SU-DHL-6 (cell line): ENCODE results near the gene CHD2.
"Not testable (repeated sequence)": the region's sequence is repeated elsewhere in the genome, so short reads cannot be mapped to it uniquely, and the experiment has no call there.

Experiments
- H2AFZ ChIP-seq: fragments of 200-600 bp; sonication (generic); 2 replicates; pipeline ENCODE4 v1.6.1; 2014; ENCODE audit warnings: low read depth, mild to moderate bottlenecking, moderate library complexity, mixed read lengths, antibody characterized with exemption, low read length; ENCODE audit not compliant: severe bottlenecking
- H3F3A ChIP-seq: fragments of 200-600 bp; shearing (Covaris generic); 2 replicates; pipeline ENCODE4 v1.6.0; 2016; ENCODE audit warnings: antibody characterized with exemption, mild to moderate bottlenecking; ENCODE audit not compliant: insufficient read depth
- H3K27ac ChIP-seq: fragments of 200-600 bp; sonication (generic); 2 replicates; pipeline ENCODE4 v1.5.1; 2016; ENCODE audit warnings: low read depth, mild to moderate bottlenecking, low read length, moderate library complexity, mixed read lengths
- H3K27me3 ChIP-seq: fragments of 200-600 bp; sonication (generic), shearing (Covaris generic); 2 replicates; pipeline ENCODE4 v1.6.0; 2014; ENCODE audit warnings: mild to moderate bottlenecking, low read length
- H3K36me3 ChIP-seq: fragments of 200-600 bp; sonication (generic); 2 replicates; pipeline ENCODE4 v1.6.1; 2014; ENCODE audit warnings: mild to moderate bottlenecking, low read length, mixed read lengths
- H3K4me2 ChIP-seq: fragments of 300-600, 200-600 bp; shearing (Covaris generic), sonication (generic); 2 replicates; pipeline ENCODE4 v1.6.0; 2014; ENCODE audit warnings: low read length, low read depth, mild to moderate bottlenecking; ENCODE audit not compliant: poor library complexity, severe bottlenecking
- H3K4me3 ChIP-seq: fragments of 200-600 bp; sonication (generic); 2 replicates; pipeline ENCODE4 v1.5.1; 2014; ENCODE audit warnings: antibody characterized with exemption, low read length, mild to moderate bottlenecking, mixed read lengths; ENCODE audit not compliant: insufficient read depth, poor library complexity, severe bottlenecking
- H3K79me2 ChIP-seq: fragments of 200-600 bp; sonication (generic); 2 replicates; pipeline ENCODE4 v1.6.1; 2014; ENCODE audit warnings: mild to moderate bottlenecking, low read length, moderate library complexity; ENCODE audit not compliant: insufficient read depth
- H3K9ac ChIP-seq: fragments of 200-600 bp; sonication (generic); 2 replicates; pipeline ENCODE4 v1.7.0; 2014; ENCODE audit warnings: mild to moderate bottlenecking, low read length
- H3K9me2 ChIP-seq: fragments of 200-600 bp; sonication (generic); replicated peaks from 2 replicates; pipeline ENCODE4 v1.6.1; 2014; ENCODE audit warnings: low read length; ENCODE audit not compliant: insufficient read depth
- H3K9me3 ChIP-seq: fragments of 200-600 bp; sonication (generic); 2 replicates; pipeline ENCODE4 v1.6.1; 2014; ENCODE audit warnings: low read length, mixed read lengths; ENCODE audit not compliant: insufficient read depth
- H4K20me1 ChIP-seq: fragments of 200-600 bp; sonication (generic); 2 replicates; pipeline ENCODE4 v1.6.1; 2014; ENCODE audit warnings: low read depth, mild to moderate bottlenecking, antibody characterized with exemption, low read length, moderate library complexity, mixed read lengths
- EZH2phosphoT487 ChIP-seq: fragments of 200-600 bp; sonication (generic), shearing (Covaris generic); conservative IDR thresholded peaks from 2 replicates; pipeline ENCODE4 v1.6.1; 2018; ENCODE audit warnings: mild to moderate bottlenecking, antibody characterized with exemption, low read length, moderate library complexity, mixed read lengths
- TF ChIP-seq, protein P1 (sequence below): fragments of 200-600 bp; sonication (generic); IDR thresholded peaks from one replicate; pipeline ENCODE4 v1.5.1; 2017; ENCODE audit warnings: antibody characterized with exemption, mild to moderate bottlenecking, low read length, moderate library complexity; ENCODE audit not compliant: insufficient read depth, poor library complexity, severe bottlenecking

The CHD2 gene

DNA sequence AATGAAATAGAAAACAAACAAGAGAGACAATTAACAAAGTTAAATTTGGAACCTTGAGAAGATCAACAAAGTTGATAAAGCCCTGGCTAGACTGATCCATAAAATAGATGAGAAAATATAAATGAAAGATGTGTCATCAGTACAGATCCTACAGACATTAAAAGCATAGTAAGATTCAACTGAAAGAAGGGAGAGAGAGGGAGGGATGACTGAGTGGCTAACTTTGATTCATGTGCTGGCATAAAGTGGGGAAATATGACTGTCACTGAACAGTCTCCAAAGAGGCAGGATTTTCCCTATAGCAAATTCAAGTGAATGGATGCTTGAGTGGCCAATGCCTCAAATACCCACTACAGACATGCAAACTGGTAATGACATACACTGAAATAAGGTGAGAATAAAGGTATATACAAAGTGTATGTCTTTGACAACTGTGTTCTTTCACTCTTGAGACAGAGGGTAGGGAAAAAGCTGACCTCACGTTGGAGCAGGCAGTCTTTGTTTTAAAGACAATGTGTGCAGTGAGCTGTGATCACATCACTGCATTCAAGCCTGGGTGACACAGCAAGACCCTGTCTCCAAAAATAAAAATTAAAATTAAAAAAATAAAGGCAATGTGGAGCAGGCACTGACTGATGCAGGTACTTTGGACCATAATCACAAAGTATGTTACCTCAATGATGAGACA lies 35.9 kb upstream of the CHD2 start:
- Histone ChIP-seq H4K20me1 (no peaks in the 10 kb centered on the region), H3K27ac (no peak overlapping the region), H3F3A (no peaks in the 10 kb centered on the region), H2AFZ (no peak overlapping the region), H3K36me3 (0 out of 2 replicates have a peak, but pooled peaks cover 3% of the 10 kb centered on the region), H3K27me3 (no peaks in the 10 kb centered on the region), H3K79me2 (no peaks in the 10 kb centered on the region), H3K4me3 (no peak overlapping the region), H3K9me2 (no peaks in the 10 kb centered on the region), H3K9me3 (peaks cover 6% of the 10 kb centered on the region; the same call in 1 of the 2 replicates), H3K4me2 (no peak overlapping the region), H3K9ac (no peak overlapping the region)
- TF ChIP-seq, protein P1, sequence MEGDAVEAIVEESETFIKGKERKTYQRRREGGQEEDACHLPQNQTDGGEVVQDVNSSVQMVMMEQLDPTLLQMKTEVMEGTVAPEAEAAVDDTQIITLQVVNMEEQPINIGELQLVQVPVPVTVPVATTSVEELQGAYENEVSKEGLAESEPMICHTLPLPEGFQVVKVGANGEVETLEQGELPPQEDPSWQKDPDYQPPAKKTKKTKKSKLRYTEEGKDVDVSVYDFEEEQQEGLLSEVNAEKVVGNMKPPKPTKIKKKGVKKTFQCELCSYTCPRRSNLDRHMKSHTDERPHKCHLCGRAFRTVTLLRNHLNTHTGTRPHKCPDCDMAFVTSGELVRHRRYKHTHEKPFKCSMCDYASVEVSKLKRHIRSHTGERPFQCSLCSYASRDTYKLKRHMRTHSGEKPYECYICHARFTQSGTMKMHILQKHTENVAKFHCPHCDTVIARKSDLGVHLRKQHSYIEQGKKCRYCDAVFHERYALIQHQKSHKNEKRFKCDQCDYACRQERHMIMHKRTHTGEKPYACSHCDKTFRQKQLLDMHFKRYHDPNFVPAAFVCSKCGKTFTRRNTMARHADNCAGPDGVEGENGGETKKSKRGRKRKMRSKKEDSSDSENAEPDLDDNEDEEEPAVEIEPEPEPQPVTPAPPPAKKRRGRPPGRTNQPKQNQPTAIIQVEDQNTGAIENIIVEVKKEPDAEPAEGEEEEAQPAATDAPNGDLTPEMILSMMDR, result no peak
- TF ChIP-seq EZH2phosphoT487, result no peak

DNA sequence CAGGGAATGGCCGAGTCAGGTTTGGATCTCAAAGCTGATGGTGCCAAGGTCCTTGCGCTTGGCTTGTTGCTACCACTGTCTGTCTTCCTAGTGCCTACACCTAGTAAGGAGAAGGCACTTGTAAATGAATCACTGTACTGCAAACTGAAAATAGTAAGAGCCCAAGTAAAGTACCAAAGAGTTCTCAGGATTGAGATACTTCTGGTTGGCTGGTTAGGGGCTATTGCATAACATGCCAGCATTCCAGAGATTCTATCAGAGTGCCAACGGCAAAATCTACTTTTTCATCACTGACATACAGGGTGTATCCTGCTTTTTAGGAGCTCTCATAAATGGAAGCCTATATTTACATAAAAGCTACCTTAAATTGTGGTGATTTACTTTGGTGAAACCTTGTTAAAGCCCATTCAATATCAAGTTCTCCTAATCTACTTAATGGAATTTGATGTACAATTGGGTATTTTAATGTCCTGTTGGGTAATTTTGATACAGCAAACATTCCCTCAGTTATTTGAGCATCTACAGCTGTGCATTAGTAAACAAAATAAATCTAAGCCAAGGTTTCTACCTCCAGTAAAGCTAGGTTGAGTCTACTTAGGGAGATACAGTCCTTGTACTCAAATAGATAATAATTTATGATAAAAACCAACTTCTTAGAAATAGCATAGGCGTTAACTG lies 30.7 kb upstream of the CHD2 start:
- no peak overlapping the region for H2AFZ ChIP-seq
- no peak overlapping the region for H3K4me3 ChIP-seq
- H4K20me1 ChIP-seq, result no peaks in the 10 kb centered on the region
- H3K9me2 ChIP-seq, result no peaks in the 10 kb centered on the region
- no peaks in the 10 kb centered on the region for H3K79me2 ChIP-seq
- H3K27me3 ChIP-seq, result no peaks in the 10 kb centered on the region
- TF ChIP-seq, protein P1, result no peak
- TF ChIP-seq EZH2phosphoT487, result no peak
- no peak overlapping the region for H3K27ac ChIP-seq
- no peak overlapping the region for H3K4me2 ChIP-seq
- H3F3A ChIP-seq, result no peaks in the 10 kb centered on the region
- peaks cover under 1% of the 10 kb centered on the region; the same call in 1 of the 2 replicates for H3K9me3 ChIP-seq
- H3K9ac ChIP-seq, result no peak overlapping the region
- H3K36me3 ChIP-seq, result no peaks in the 10 kb centered on the region

DNA sequence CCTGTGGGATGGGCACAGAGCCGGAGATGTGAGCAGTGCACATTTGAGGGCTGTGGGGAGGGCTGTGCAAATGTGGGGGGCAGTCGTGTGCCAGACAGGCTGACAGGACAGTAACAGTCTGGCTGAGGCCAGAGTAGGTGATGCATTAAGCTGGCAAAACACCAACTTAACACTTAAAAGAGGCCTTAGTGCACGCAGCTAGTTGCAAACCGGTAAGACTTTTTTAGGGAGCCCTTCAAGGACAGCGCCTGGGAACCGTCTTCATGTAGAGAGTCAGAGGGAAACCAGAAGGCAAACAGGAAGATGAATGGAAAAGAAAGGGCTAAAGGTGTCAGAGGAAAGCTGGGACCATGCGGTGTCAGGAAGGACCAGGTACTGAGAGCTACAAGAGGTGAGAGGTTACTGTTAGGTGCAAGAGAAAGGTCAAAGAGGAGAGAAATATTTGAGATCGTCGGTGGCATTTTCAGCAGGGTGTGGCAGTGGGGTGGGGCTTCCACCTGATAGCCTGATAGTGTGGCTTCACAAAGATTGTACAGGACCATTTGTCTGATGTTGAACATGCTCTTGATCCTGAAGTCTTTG lies 30.0 kb upstream of the CHD2 start:
- no peaks in the 10 kb centered on the region for H3K9me3 ChIP-seq
- no peaks in the 10 kb centered on the region for H3F3A ChIP-seq
- H3K4me2 ChIP-seq, result no peak overlapping the region
- H2AFZ ChIP-seq, result no peak overlapping the region
- no peak for TF ChIP-seq EZH2phosphoT487
- TF ChIP-seq, protein P1, result no peak
- no peak overlapping the region for H3K4me3 ChIP-seq
- no peaks in the 10 kb centered on the region for H3K27me3 ChIP-seq
- H3K9ac ChIP-seq, result no peak overlapping the region
- H3K9me2 ChIP-seq, result no peaks in the 10 kb centered on the region
- H4K20me1 ChIP-seq, result no peaks in the 10 kb centered on the region
- no peak overlapping the region for H3K27ac ChIP-seq
- H3K36me3 ChIP-seq, result no peaks in the 10 kb centered on the region
- no peaks in the 10 kb centered on the region for H3K79me2 ChIP-seq

DNA sequence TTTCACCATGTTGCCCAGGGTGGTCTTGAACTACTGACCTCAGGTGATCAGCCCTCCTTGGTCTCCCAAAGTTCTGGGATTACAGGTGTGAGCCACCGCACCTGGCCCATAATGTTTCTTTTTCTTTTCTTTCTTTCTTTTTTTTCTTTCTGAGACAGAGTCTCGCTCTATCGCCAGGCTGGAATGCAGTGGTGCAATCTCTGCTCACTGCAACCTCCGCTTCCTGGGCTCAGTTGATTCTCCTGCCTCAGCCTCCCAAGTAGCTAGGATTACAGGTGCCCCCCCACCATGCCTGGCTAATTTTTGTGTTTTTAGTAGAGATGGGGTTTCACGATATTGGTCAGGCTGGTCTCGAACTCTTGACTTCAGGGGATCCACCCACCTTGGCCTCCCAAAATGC lies 27.2 kb upstream of the CHD2 start:
- H3K27ac ChIP-seq, H3K4me3 ChIP-seq, H3K9me3 ChIP-seq, H3F3A ChIP-seq, H2AFZ ChIP-seq, H3K36me3 ChIP-seq, H3K9ac ChIP-seq, H3K4me2 ChIP-seq, H3K27me3 ChIP-seq, H3K9me2 ChIP-seq, H4K20me1 ChIP-seq, H3K79me2 ChIP-seq: not testable (repeated sequence)
